Testis (tissue), 3 donors: ENCODE results near the gene TMEM145. TPM values are rescaled to one million over a fixed set of nuclear protein-coding genes. Genes with fewer than 3 reads are reported as not detected.
A peak's percentile ranks its signal among the peaks of the same experiment; 100 is the strongest.

ENCODE experiments used
- DNase-seq: peaks from one replicate; pipeline ENCODE4 v3.0.0-alpha.2; 2019
- H3K27ac ChIP-seq, 2 donors: fragments of 200-600 bp; sonication (generic); one replicate each; pipeline ENCODE4 v1.5.1; 2019
- H3K27me3 ChIP-seq: fragments of 200-600 bp; sonication (generic); one replicate; pipeline ENCODE4 v1.5.1; 2019
- H3K36me3 ChIP-seq: fragments of 200-600 bp; sonication (generic); one replicate; pipeline ENCODE4 v1.5.1; 2017; ENCODE audit warnings: low read depth; ENCODE audit errors: missing control alignments
- H3K4me1 ChIP-seq: fragments of 200-600 bp; sonication (generic); one replicate; pipeline ENCODE4 v1.5.1; 2019
- H3K4me3 ChIP-seq, 2 donors: fragments of 200-600 bp; sonication (generic); one replicate each; pipeline ENCODE4 v1.5.1; 2017 to 2019
- H3K9me3 ChIP-seq: fragments of 200-600 bp; sonication (generic); one replicate; pipeline ENCODE4 v1.5.1; 2017
- CTCF ChIP-seq, 3 experiments: fragments of 450-650 bp in 2 of 3; fragments of 200-600 bp in 1 of 3; sonication (generic) in 1 of 3; IDR thresholded peaks; one replicate each; pipeline ENCODE4 v1.5.1; 2016 to 2019; ENCODE audit warnings: antibody characterized with exemption in 3 of 3, mild to moderate bottlenecking in 2 of 3, moderate library complexity in 1 of 3
- POLR2A ChIP-seq: fragments of 450-650 bp; IDR thresholded peaks from one replicate; pipeline ENCODE4 v1.6.1; 2017; ENCODE audit warnings: antibody characterized with exemption, mild to moderate bottlenecking, moderate library complexity
- whole genome bisulfite sequencing, 2 donors: methylation state at CpG; one replicate each; pipeline ENCODE4 v1.1.5; 2018; 5-methylcytosine and 5-hydroxymethylcytosine counted together
- intact Hi-C: fragments of 100-400 bp; cut with DNase I; formaldehyde crosslinking; loops from one replicate; pipeline ENCODE4 v1.15.1; 2023; ENCODE audit warnings: low total_unique reads
- polyA plus RNA-seq: library from polyadenylated mRNA; stranded (reverse); fragments of 350-450 nt; fragmentation: Illumina TruSeq; extraction: RNeasy Lipid Tissue Mini Kit (QIAGEN cat#74804); gene quantifications from one replicate; pipeline ENCODE4 v1.2.3, GENCODE V29; 2014; ENCODE audit warnings: low read depth, low replicate concordance; ENCODE audit not compliant: insufficient read depth
- total RNA-seq, 2 donors: library from RNA; depleted of rRNA; stranded (reverse); fragments of >200 nt; gene quantifications; one replicate each; pipeline ENCODE4 v1.2.3, GENCODE V29; 2016

Gene TMEM145
- total and polyA plus RNA-seq, 3 donors from 2014 or later: 6.9 to 12.3 (median 7.2) TPM

- H3K27me3 ChIP-seq: no peaks in the 10 kb centered on the region
- H3K36me3 ChIP-seq: no peaks in the 10 kb centered on the region
- no peak overlapping the region for H3K27ac ChIP-seq
- DNase-seq: no peak
- H3K9me3 ChIP-seq: no peaks in the 10 kb centered on the region
- 83% methylated on average over 9 of the region's 9 CpGs for WGBS, 2 donors
- peaks cover 17% of the 10 kb centered on the region for H3K4me1 ChIP-seq
- no peak overlapping the region for H3K4me3 ChIP-seq
- intact Hi-C loops: no loop called here
- no peak for TF ChIP-seq CTCF (IDR thresholded peaks at IDR 0.05)
- TF ChIP-seq POLR2A: no peak
Measured at GRCh38 chr19:42322305-42322704, 9.2 kb downstream of the TMEM145 start.

- Histone ChIP-seq H3K4me1 (peaks cover 17% of the 10 kb centered on the region), H3K36me3 (no peaks in the 10 kb centered on the region), H3K4me3 (peak overlapping the region; percentile 83 to 85), H3K9me3 (no peaks in the 10 kb centered on the region), H3K27me3 (no peaks in the 10 kb centered on the region), H3K27ac (no peak overlapping the region)
- peak; percentile 42 for DNase-seq
- intact Hi-C loops: no loop called here
- TF ChIP-seq CTCF (IDR thresholded peaks at IDR 0.05) (no peak), POLR2A (no peak)
- WGBS, 2 donors: 20 to 21% methylated on average over 20 to 29 of the region's 29 CpGs
Measured at GRCh38 chr19:42323473-42323851, 10.4 kb downstream of the TMEM145 start.

- 3 to 13% methylated on average over 23 to 53 of the region's 92 CpGs for WGBS, 2 donors
- H3K4me3 ChIP-seq: peak overlapping the region; percentile 83 to 85
- no peaks in the 10 kb centered on the region for H3K9me3 ChIP-seq
- H3K27me3 ChIP-seq: no peaks in the 10 kb centered on the region
- H3K4me1 ChIP-seq: peaks cover 17% of the 10 kb centered on the region
- no peak overlapping the region for H3K27ac ChIP-seq
- no peak for TF ChIP-seq CTCF (IDR thresholded peaks at IDR 0.05)
- no peak for TF ChIP-seq POLR2A
- DNase-seq: no peak
- intact Hi-C loops: no loop called here
- no peaks in the 10 kb centered on the region for H3K36me3 ChIP-seq
Measured at GRCh38 chr19:42323852-42324654, 10.9 kb downstream of the TMEM145 start.

- Histone ChIP-seq H3K9me3 (no peaks in the 10 kb centered on the region), H3K27me3 (no peaks in the 10 kb centered on the region), H3K4me1 (peaks cover 17% of the 10 kb centered on the region), H3K27ac (no peak overlapping the region), H3K4me3 (peak overlapping the region; percentile 83 to 85), H3K36me3 (no peaks in the 10 kb centered on the region)
- intact Hi-C loops: no loop called here
- WGBS, 2 donors: 2 to 6% methylated on average over 13 to 28 of the region's 38 CpGs
- DNase-seq: no peak
- no peak for TF ChIP-seq POLR2A
- peak in 2 of 3 experiments; percentile 69 to 78 for TF ChIP-seq CTCF (IDR thresholded peaks at IDR 0.05)
Measured at GRCh38 chr19:42324655-42325307, 11.7 kb downstream of the TMEM145 start.
